SK-N-SH (cell line): ENCODE data around the gene RNFT2. TPM values are rescaled to one million over a fixed set of nuclear protein-coding genes. Genes with fewer than 3 reads are reported as not detected.

ENCODE experiments used
- CTCF ChIA-PET: fragments of 300-600, 350-600 bp; formaldehyde crosslinking; extraction: SDS; loops from one replicate; lab custom pipeline; 2021; lab: Yijun Ruan, JAX
- POLR2A ChIA-PET: fragments of 350-600 bp; sonication (Branson Sonifier 250); formaldehyde crosslinking; extraction: SDS; loops from one replicate; lab custom pipeline; 2020; ENCODE audit warnings: antibody characterized with exemption, inconsistent platforms; lab: Yijun Ruan, JAX
- DNase-seq: peaks from one replicate; pipeline ENCODE4 v3.0.0; 2012
- H2AFZ ChIP-seq: fragments of 200-600 bp; sonication (generic); 2 replicates; pipeline ENCODE4 v1.8.1; 2016; ENCODE audit warnings: antibody characterized with exemption, mild to moderate bottlenecking, low read depth
- H3F3A ChIP-seq: fragments of 200-600 bp; sonication (generic); replicated peaks from 2 replicates; pipeline ENCODE3; 2016; ENCODE audit warnings: antibody characterized with exemption, mild to moderate bottlenecking; ENCODE audit not compliant: insufficient read depth
- H3K27ac ChIP-seq, 2 experiments: fragments of 200-500 bp in 1 of 2; fragments of 200-600 bp in 1 of 2; sonication (Bioruptor generic) in 1 of 2; sonication (generic), shearing (Covaris generic) in 1 of 2; 2 replicates each; pipeline versions ENCODE4 v1.5.1 to v1.6.1; 2014 to 2016; ENCODE audit warnings: low read depth in 2 of 2, inconsistent platforms in 1 of 2, low read length in 1 of 2, mild to moderate bottlenecking in 1 of 2, mixed read lengths in 1 of 2
- H3K27me3 ChIP-seq: fragments of 200-600 bp; sonication (generic), shearing (Covaris generic); 2 replicates; pipeline ENCODE4 v1.6.1; 2016; ENCODE audit warnings: mixed run types; ENCODE audit not compliant: insufficient read depth
- H3K36me3 ChIP-seq, 2 experiments: fragments of 200-500 bp in 1 of 2; fragments of 200-600 bp in 1 of 2; sonication (Bioruptor generic) in 1 of 2; sonication (generic) in 1 of 2; replicated peaks in 1 of 2; 2 replicates each; pipeline versions ENCODE3 to v1.5.1; 2014 to 2016; ENCODE audit warnings: low read length in 1 of 2, mild to moderate bottlenecking in 1 of 2; ENCODE audit not compliant: insufficient read depth in 2 of 2, control insufficient read depth in 1 of 2
- H3K4me1 ChIP-seq, 2 experiments: fragments of 200-500 bp in 1 of 2; fragments of 200-600 bp in 1 of 2; sonication (Bioruptor generic) in 1 of 2; sonication (generic), shearing (Covaris generic) in 1 of 2; 2 replicates each; pipeline versions ENCODE4 v1.5.1 to v1.6.1; 2014 to 2016; ENCODE audit warnings: low read depth in 1 of 2, low read length in 1 of 2, mixed run types in 1 of 2; ENCODE audit not compliant: insufficient read depth in 2 of 2, control insufficient read depth in 1 of 2
- H3K4me2 ChIP-seq: fragments of 200-600 bp; sonication (generic), shearing (Covaris generic); 2 replicates; pipeline ENCODE4 v1.6.1; 2017; ENCODE audit warnings: mixed run types
- H3K4me3 ChIP-seq, 2 experiments: fragments of 200-500 bp in 1 of 2; fragments of 200-600 bp in 1 of 2; sonication (Bioruptor generic) in 1 of 2; sonication (generic), shearing (Covaris generic) in 1 of 2; 2 replicates each; pipeline versions ENCODE4 v1.5.1 to v1.8.1; 2014 to 2016; ENCODE audit warnings: low read depth in 2 of 2, inconsistent platforms in 1 of 2, low read length in 1 of 2, mild to moderate bottlenecking in 1 of 2, mixed read lengths in 1 of 2, moderate library complexity in 1 of 2
- H3K79me2 ChIP-seq: fragments of 200-600 bp; sonication (generic); 2 replicates; pipeline ENCODE4 v1.8.1; 2017; ENCODE audit warnings: mild to moderate bottlenecking; ENCODE audit not compliant: insufficient read depth
- H3K9ac ChIP-seq: fragments of 200-600 bp; sonication (generic); 2 replicates; pipeline ENCODE4 v1.6.1; 2017; ENCODE audit warnings: mixed run types
- H3K9me2 ChIP-seq: fragments of 200-600 bp; sonication (generic); 2 replicates; pipeline ENCODE4 v1.6.1; 2017; ENCODE audit warnings: mixed run types
- H3K9me3 ChIP-seq: fragments of 200-600 bp; sonication (generic); 2 replicates; pipeline ENCODE4 v1.6.1; 2017; ENCODE audit warnings: mixed run types, mild to moderate bottlenecking, moderate library complexity
- H4K20me1 ChIP-seq: fragments of 200-600 bp; sonication (generic); 2 replicates; pipeline ENCODE4 v1.6.1; 2017; ENCODE audit warnings: mild to moderate bottlenecking, mixed run types; ENCODE audit not compliant: insufficient read depth
- EP300 ChIP-seq, 2 experiments: IDR thresholded peaks; 2 replicates each; pipeline versions ENCODE4 v1.4.0 to v1.6.1; 2012; ENCODE audit warnings: borderline replicate concordance in 1 of 2, low read depth in 1 of 2, low read length in 1 of 2
- EZH2phosphoT487 ChIP-seq: fragments of 200-600 bp; sonication (generic); IDR thresholded peaks from 2 replicates; pipeline ENCODE4 v1.6.1; 2017; ENCODE audit warnings: low read depth, mixed run types, mild to moderate bottlenecking, antibody characterized with exemption, moderate library complexity, borderline replicate concordance
- FOSL2 ChIP-seq: IDR thresholded peaks from 2 replicates; pipeline ENCODE4 v1.4.0; 2012; ENCODE audit warnings: low read depth, mild to moderate bottlenecking, moderate library complexity, borderline replicate concordance
- FOXM1 ChIP-seq: IDR thresholded peaks from 2 replicates; pipeline ENCODE4 v1.4.0; 2012; ENCODE audit warnings: low read depth, mild to moderate bottlenecking
- GATA2 ChIP-seq: sonication (generic); formaldehyde crosslinking; IDR thresholded peaks from 2 replicates; pipeline ENCODE4 v1.5.0; 2020; ENCODE audit warnings: mild to moderate bottlenecking, missing genetic modification reagents
- MEF2A ChIP-seq: IDR thresholded peaks from 2 replicates; pipeline ENCODE4 v1.4.0; 2012; ENCODE audit warnings: low read depth, borderline replicate concordance
- MXI1 ChIP-seq: IDR thresholded peaks from 2 replicates; pipeline ENCODE4 v1.6.1; 2012; ENCODE audit warnings: mild to moderate bottlenecking, low read depth, low read length, improper control_type of control experiment
- POLR2AphosphoS5 ChIP-seq: IDR thresholded peaks from 2 replicates; pipeline ENCODE4 v1.6.1; 2012; ENCODE audit warnings: low read depth, low read length
- RCOR1 ChIP-seq: fragments of 150-350 bp; IDR thresholded peaks from 2 replicates; pipeline ENCODE4 v1.6.1; 2017; ENCODE audit warnings: antibody characterized with exemption, low read length
- RFX5 ChIP-seq: IDR thresholded peaks from 2 replicates; pipeline ENCODE4 v1.6.1; 2012; ENCODE audit warnings: mild to moderate bottlenecking, improper control_type of control experiment, low read length
- SIN3A ChIP-seq: IDR thresholded peaks from 2 replicates; pipeline ENCODE4 v1.6.1; 2012; ENCODE audit warnings: low read depth, mild to moderate bottlenecking, low read length, moderate library complexity, borderline replicate concordance
- YY1 ChIP-seq: IDR thresholded peaks from 2 replicates; pipeline ENCODE4 v1.4.0; 2012; ENCODE audit warnings: low read depth, mild to moderate bottlenecking
- WGBS: methylation state at CpG from one replicate; pipeline ENCODE4 v1.1.6; 2017; ENCODE audit warnings: low lambda C conversion rate; 5-methylcytosine and 5-hydroxymethylcytosine counted together
- polyA plus RNA-seq, 3 experiments: library from polyadenylated mRNA; depleted of rRNA; stranded (reverse); fragments of >200 nt; gene quantifications; 2 replicates each; pipeline ENCODE4 v1.2.3, GENCODE V29; 2012
- TF ChIP-seq, protein P1 (sequence below): fragments of 200-600 bp; sonication (generic); IDR thresholded peaks from 2 replicates; pipeline ENCODE4 v1.6.1; 2017; ENCODE audit warnings: antibody characterized with exemption, mild to moderate bottlenecking, moderate library complexity
- TF ChIP-seq, protein P2 (sequence below): IDR thresholded peaks from 2 replicates; pipeline ENCODE4 v1.4.0; 2012; ENCODE audit warnings: low read depth, borderline replicate concordance
- TF ChIP-seq, protein P3 (sequence below): IDR thresholded peaks from 2 replicates; pipeline ENCODE4 v1.4.0; 2012; ENCODE audit warnings: low read depth, borderline replicate concordance

Gene RNFT2
- polyA plus RNA-seq, 1 of the 3 experiments (the other 2 are of a cell fraction): 3.8 TPM

DNA sequence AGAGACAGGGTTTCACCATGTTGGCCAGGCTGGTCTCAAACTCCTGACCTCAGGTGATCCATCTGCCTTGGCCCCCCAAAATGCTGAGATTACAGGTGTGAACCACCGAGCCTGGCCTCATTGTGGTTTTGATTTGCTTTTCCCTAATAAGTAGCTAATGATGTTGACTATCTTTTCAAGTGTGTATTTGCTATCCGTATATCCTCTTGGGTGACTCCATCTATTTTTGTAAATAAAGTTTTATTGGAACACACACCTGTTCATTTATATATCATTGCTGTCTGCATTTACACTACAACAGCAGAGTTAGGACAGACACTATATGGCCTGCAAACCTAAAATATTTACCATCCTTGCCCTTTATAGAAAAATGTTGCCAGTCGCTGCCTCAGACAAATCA lies 156.8 kb downstream of the RNFT2 start (continued):
- TF ChIP-seq, protein P1, sequence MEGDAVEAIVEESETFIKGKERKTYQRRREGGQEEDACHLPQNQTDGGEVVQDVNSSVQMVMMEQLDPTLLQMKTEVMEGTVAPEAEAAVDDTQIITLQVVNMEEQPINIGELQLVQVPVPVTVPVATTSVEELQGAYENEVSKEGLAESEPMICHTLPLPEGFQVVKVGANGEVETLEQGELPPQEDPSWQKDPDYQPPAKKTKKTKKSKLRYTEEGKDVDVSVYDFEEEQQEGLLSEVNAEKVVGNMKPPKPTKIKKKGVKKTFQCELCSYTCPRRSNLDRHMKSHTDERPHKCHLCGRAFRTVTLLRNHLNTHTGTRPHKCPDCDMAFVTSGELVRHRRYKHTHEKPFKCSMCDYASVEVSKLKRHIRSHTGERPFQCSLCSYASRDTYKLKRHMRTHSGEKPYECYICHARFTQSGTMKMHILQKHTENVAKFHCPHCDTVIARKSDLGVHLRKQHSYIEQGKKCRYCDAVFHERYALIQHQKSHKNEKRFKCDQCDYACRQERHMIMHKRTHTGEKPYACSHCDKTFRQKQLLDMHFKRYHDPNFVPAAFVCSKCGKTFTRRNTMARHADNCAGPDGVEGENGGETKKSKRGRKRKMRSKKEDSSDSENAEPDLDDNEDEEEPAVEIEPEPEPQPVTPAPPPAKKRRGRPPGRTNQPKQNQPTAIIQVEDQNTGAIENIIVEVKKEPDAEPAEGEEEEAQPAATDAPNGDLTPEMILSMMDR: no peak
- TF ChIP-seq FOXM1 (no peak), RCOR1 (no peak), YY1 (no peak), FOSL2 (no peak), MXI1 (no peak), MEF2A (no peak), EZH2phosphoT487 (no peak), RFX5 (no peak)

DNA sequence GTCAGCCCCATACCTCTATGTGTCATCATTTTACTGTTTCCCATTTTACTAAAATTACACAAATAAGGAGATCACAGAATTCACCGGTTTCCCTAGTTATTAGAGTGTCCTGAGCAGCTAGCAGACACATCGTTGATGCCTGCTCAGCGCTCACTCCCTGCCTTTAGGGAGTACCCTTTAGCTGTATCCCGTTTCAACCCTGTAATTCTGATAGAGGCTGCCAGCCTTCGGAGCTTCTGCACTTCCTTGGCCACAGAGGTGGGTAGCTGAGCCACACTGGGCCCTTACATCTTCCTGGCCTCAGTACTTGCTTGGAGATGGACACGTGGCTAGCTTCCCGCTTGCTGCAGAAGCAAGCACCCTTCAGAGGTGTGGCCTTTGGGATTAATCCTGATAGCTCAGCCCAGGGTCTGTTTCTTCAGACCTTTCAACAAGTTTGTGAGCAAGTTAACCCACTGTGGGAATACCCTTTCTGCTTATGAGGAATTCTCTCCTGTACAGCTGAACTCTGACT lies 158.4 kb downstream of the RNFT2 start:
- no peak overlapping the region for H3K27ac ChIP-seq
- H2AFZ ChIP-seq: no peak overlapping the region
- ChIA-PET CTCF (interaction anchor here (1.2 kb wide), 1 partner anchor 40 kb away, joined by 3 read pairs; no protein-coding TSS in a partner anchor), POLR2A (interaction anchor here (0.5 kb wide), 1 partner anchor 20 kb away, joined by 3 read pairs; no protein-coding TSS in a partner anchor)
- no peaks in the 10 kb centered on the region for H3K4me1 ChIP-seq
- 53% methylated on average over 5 of the region's 7 CpGs for WGBS
- H3K4me2 ChIP-seq: no peak overlapping the region
- no peak overlapping the region for H3K4me3 ChIP-seq
- H3K9me3 ChIP-seq: no peaks in the 10 kb centered on the region
- 0 out of 2 replicates have a peak, but pooled peaks cover 6% of the 10 kb centered on the region for H3K27me3 ChIP-seq
- no peak overlapping the region for H3K9ac ChIP-seq
- H4K20me1 ChIP-seq: no peaks in the 10 kb centered on the region
- TF ChIP-seq FOXM1: no peak
- TF ChIP-seq, protein P2, sequence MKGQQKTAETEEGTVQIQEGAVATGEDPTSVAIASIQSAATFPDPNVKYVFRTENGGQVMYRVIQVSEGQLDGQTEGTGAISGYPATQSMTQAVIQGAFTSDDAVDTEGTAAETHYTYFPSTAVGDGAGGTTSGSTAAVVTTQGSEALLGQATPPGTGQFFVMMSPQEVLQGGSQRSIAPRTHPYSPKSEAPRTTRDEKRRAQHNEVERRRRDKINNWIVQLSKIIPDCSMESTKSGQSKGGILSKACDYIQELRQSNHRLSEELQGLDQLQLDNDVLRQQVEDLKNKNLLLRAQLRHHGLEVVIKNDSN: no peak
- TF ChIP-seq, protein P1: no peak
- no peak for TF ChIP-seq SIN3A
- TF ChIP-seq POLR2AphosphoS5: no peak
- TF ChIP-seq GATA2 (CRISPR knock-in tag): no peak
- no peak for TF ChIP-seq EZH2phosphoT487
- TF ChIP-seq, protein P3, sequence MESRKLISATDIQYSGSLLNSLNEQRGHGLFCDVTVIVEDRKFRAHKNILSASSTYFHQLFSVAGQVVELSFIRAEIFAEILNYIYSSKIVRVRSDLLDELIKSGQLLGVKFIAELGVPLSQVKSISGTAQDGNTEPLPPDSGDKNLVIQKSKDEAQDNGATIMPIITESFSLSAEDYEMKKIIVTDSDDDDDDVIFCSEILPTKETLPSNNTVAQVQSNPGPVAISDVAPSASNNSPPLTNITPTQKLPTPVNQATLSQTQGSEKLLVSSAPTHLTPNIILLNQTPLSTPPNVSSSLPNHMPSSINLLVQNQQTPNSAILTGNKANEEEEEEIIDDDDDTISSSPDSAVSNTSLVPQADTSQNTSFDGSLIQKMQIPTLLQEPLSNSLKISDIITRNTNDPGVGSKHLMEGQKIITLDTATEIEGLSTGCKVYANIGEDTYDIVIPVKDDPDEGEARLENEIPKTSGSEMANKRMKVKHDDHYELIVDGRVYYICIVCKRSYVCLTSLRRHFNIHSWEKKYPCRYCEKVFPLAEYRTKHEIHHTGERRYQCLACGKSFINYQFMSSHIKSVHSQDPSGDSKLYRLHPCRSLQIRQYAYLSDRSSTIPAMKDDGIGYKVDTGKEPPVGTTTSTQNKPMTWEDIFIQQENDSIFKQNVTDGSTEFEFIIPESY: no peak
- no peak for TF ChIP-seq EP300 (IDR thresholded peaks at IDR 0.05; ENCODE audit: borderline replicate concordance in 1 of 2, low read depth in 1 of 2, low read length in 1 of 2)
- TF ChIP-seq, all 33 proteins: peak for 0
- DNase-seq: no peak
- Histone ChIP-seq H3K79me2 (no peaks in the 10 kb centered on the region), H3F3A (no peaks in the 10 kb centered on the region), H3K36me3 (no peaks in the 10 kb centered on the region), H3K9me2 (no peaks in the 10 kb centered on the region)
